ENCODE results near the gene EFHB.

DNA sequence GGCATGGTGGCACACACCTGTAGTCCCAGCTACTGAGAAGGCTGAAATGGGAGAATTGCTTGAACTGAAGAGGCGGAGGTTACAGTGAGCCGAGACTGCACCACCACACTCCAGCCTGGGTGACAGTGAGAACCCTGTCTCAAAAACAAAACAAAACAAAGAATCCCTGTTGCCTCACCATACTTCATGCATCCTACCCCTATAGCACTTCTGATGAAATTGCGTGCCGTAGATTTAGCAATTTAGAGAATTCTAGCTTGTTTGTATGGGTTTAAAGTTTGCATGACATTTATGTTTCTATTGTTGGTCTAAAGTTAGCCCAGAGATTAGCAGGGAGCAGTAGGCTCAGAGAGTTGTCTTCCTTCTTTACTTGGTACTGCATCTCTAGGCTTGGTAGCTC, 20.7 kb upstream of the EFHB start:
- TF ChIP-seq, protein P1, sequence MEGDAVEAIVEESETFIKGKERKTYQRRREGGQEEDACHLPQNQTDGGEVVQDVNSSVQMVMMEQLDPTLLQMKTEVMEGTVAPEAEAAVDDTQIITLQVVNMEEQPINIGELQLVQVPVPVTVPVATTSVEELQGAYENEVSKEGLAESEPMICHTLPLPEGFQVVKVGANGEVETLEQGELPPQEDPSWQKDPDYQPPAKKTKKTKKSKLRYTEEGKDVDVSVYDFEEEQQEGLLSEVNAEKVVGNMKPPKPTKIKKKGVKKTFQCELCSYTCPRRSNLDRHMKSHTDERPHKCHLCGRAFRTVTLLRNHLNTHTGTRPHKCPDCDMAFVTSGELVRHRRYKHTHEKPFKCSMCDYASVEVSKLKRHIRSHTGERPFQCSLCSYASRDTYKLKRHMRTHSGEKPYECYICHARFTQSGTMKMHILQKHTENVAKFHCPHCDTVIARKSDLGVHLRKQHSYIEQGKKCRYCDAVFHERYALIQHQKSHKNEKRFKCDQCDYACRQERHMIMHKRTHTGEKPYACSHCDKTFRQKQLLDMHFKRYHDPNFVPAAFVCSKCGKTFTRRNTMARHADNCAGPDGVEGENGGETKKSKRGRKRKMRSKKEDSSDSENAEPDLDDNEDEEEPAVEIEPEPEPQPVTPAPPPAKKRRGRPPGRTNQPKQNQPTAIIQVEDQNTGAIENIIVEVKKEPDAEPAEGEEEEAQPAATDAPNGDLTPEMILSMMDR (IDR thresholded peaks at IDR 0.05 in 4 of 5, conservative IDR thresholded peaks at IDR 0.05 in 1 of 5): no peak
- no peak for TF ChIP-seq POLR2A (IDR thresholded peaks at IDR 0.05)

Measured in gastrocnemius medialis (tissue), 4 donors.